ENCODE results near the gene FANCI. TPM values are rescaled to one million over a fixed set of nuclear protein-coding genes. Genes with fewer than 3 reads are reported as not detected.

FANCI gene
- 100 to 1,000 TPM; 148 to 159 TPM for total RNA-seq

GRCh38 chr15:89243691-89244573 lies at the start of gene FANCI:
TSS of gene FANCI (plus strand) at chr15:89243979. CDS start at chr15:89247648, 3,669 bp downstream.
- ChIA-PET CTCF (interaction anchor here (0.6 to 2.9 kb wide), 6 partner anchors 27 to 146 kb away, joined by 3 to 19 read pairs (median 4); partner anchors contain the start of gene POLG), POLR2A (interaction anchor here (0.5 to 1.5 kb wide), 6 partner anchors 24 to 163 kb away, joined by 3 to 6 read pairs (median 3); no protein-coding TSS in a partner anchor)

- ChIA-PET CTCF (interaction anchor here (0.7 to 1.8 kb wide), 4 partner anchors 12 to 570 kb away, joined by 3 to 6 read pairs (median 5); no protein-coding TSS in a partner anchor), POLR2A (no interaction called here)
Measured at GRCh38 chr15:89194608-89195007, 49.2 kb upstream of the FANCI start.

GRCh38 chr15:89195836-89196235 lies 47.9 kb upstream of the FANCI start:
- POLR2A ChIA-PET = no interaction called here
- CTCF ChIA-PET = interaction anchor here (1.8 kb wide), 2 partner anchors 11 to 138 kb away, joined by 6 read pairs; no protein-coding TSS in a partner anchor

GRCh38 chr15:89196241-89196640 lies 47.5 kb upstream of the FANCI start:
- ChIA-PET CTCF (interaction anchor here (1.1 to 1.8 kb wide), 2 partner anchors 11 to 18 kb away, joined by 4 to 6 read pairs; no protein-coding TSS in a partner anchor), POLR2A (no interaction called here)

- ChIA-PET POLR2A (no interaction called here), CTCF (interaction anchor here (1.1 to 1.9 kb wide), 2 partner anchors 10 to 19 kb away, joined by 4 to 7 read pairs; no protein-coding TSS in a partner anchor)
Measured at GRCh38 chr15:89196994-89197393, 46.8 kb upstream of the FANCI start.

GRCh38 chr15:89197503-89197971 lies 46.2 kb upstream of the FANCI start:
- ChIA-PET POLR2A (no interaction called here), CTCF (interaction anchor here (1.1 to 1.9 kb wide), 2 partner anchors 9 to 19 kb away, joined by 4 to 7 read pairs; no protein-coding TSS in a partner anchor)

GRCh38 chr15:89198196-89198595 lies 45.6 kb upstream of the FANCI start:
- ChIA-PET CTCF (interaction anchor here (0.6 to 1.9 kb wide), 2 partner anchors 9 to 138 kb away, joined by 5 to 7 read pairs; no protein-coding TSS in a partner anchor), POLR2A (no interaction called here)

- CTCF ChIA-PET = interaction anchor here (1.9 kb wide), 1 partner anchor 8 kb away, joined by 7 read pairs; no protein-coding TSS in a partner anchor
- POLR2A ChIA-PET = interaction anchor here (0.6 kb wide), 1 partner anchor 56 kb away, joined by 7 read pairs; no protein-coding TSS in a partner anchor
Measured at GRCh38 chr15:89198934-89199333, 44.8 kb upstream of the FANCI start.

- ChIA-PET POLR2A (no interaction called here), CTCF (interaction anchor here (0.6 kb wide), 1 partner anchor 67 kb away, joined by 5 read pairs; no protein-coding TSS in a partner anchor)
Measured at GRCh38 chr15:89199746-89200145, 44.0 kb upstream of the FANCI start.

- CTCF ChIA-PET = interaction anchor here (0.6 kb wide), 1 partner anchor 67 kb away, joined by 5 read pairs; no protein-coding TSS in a partner anchor
Measured at GRCh38 chr15:89200182-89200581, 43.6 kb upstream of the FANCI start.

GRCh38 chr15:89201465-89202005 lies 42.2 kb upstream of the FANCI start:
- CTCF ChIA-PET = no interaction called here
- POLR2A ChIA-PET = no interaction called here

More at GRCh38 chr15:89200182-89200581, 43.6 kb upstream of the FANCI start:
- POLR2A ChIA-PET = no interaction called here

GRCh38 chr15:89203705-89204273 lies 40.0 kb upstream of the FANCI start:
- ChIA-PET POLR2A (no interaction called here), CTCF (interaction anchor here (1.0 to 1.2 kb wide), 2 partner anchors 40 to 146 kb away, joined by 3 to 4 read pairs; partner anchors contain the start of gene FANCI)

GRCh38 chr15:89205991-89206585 lies 37.7 kb upstream of the FANCI start:
- CTCF ChIA-PET = interaction anchor here (0.5 to 2.6 kb wide), 35 partner anchors 8 to 362 kb away, joined by 3 to 22 read pairs (median 4); partner anchors contain the start of genes FANCI and RLBP1
- POLR2A ChIA-PET = interaction anchor here (0.6 kb wide), 1 partner anchor 62 kb away, joined by 3 read pairs; no protein-coding TSS in a partner anchor

- ChIA-PET CTCF (interaction anchor here (0.5 to 2.6 kb wide), 42 partner anchors 9 to 361 kb away, joined by 3 to 22 read pairs (median 3); partner anchors contain the start of genes FANCI and RLBP1), POLR2A (interaction anchor here (0.6 kb wide), 1 partner anchor 63 kb away, joined by 3 read pairs; no protein-coding TSS in a partner anchor)
Measured at GRCh38 chr15:89206908-89207331, 36.9 kb upstream of the FANCI start.

- ChIA-PET POLR2A (no interaction called here), CTCF (interaction anchor here (1.2 kb wide), 2 partner anchors 37 to 151 kb away, joined by 3 read pairs; no protein-coding TSS in a partner anchor)
Measured at GRCh38 chr15:89208256-89208655, 35.5 kb upstream of the FANCI start.

GRCh38 chr15:89209057-89209456 lies 34.7 kb upstream of the FANCI start:
- ChIA-PET CTCF (interaction anchor here (0.6 kb wide), 1 partner anchor 73 kb away, joined by 3 read pairs; no protein-coding TSS in a partner anchor), POLR2A (no interaction called here)

- ChIA-PET CTCF (interaction anchor here (1.4 kb wide), 1 partner anchor 218 kb away, joined by 3 read pairs; no protein-coding TSS in a partner anchor), POLR2A (no interaction called here)
Measured at GRCh38 chr15:89211678-89212170, 32.1 kb upstream of the FANCI start.

- ChIA-PET CTCF (interaction anchor here (0.5 to 3.8 kb wide), 3 partner anchors 9 to 143 kb away, joined by 3 to 22 read pairs (median 6); no protein-coding TSS in a partner anchor), POLR2A (no interaction called here)
Measured at GRCh38 chr15:89215627-89216026, 28.2 kb upstream of the FANCI start.
